Activated naive CD4-positive, alpha-beta T cell (primary cell): ENCODE measurements around the gene HORMAD2.
"Not testable (repeated sequence)": the region's sequence is repeated elsewhere in the genome, so short reads cannot be mapped to it uniquely, and the experiment has no call there.

Source experiments
- DNase-seq, 4 experiments: peaks; one replicate each; lab custom pipeline; 2025; lab: John Stamatoyannopoulos, UW

The HORMAD2 gene

DNA sequence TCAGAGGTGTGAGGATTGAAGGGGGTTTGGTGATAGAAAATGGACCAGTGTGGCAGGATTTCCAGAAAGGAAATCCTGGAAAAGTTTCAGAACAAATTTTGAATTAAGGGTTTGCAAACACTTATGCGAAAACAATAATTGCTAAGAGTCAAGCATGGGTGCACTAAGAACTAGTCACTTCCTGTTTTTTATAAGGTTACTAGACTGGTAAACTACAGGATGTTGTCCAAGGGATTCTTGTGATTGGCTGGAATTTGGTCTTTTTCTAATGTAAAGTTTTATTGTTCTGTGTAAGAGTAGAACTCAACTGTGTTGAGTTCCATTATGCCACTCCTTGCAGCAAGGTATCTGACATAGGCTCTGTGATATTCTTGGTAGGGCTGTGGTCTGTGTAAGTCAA lies 112.2 kb downstream of the HORMAD2 start:
- DNase-seq = no peak

DNA sequence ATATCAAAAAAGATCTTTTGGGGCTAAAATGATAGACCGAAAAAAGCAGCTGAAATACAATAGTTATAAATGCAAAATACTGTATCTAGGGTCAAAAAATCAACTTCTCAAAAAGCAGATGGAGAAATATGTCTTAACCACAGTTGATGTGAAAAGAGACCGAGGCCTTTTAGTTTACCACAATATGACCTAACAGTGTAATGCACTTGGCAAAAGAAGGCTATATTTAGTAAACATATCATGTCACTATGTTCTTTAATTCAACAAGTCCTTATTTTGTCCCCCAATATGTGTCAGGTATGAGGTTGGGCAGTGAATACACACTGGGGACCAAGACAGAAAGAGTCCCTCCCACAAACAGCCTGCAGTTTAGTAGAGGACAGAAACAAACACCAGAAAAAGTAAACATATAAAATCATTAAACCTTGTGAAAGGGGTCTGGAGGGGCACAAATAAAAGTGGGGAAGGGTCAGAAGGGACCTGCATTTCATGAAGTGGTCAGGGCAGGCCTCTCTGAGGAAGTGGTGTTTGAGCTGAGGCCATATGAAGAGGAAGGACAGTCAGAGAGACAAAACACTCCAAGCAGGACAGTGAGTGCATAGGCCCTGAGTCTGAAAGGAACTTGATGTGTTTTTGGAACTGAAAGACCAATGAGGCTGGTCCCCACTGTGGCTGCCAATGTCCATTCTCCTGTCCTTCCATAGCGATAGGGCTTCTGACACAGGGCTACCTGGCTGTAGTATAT lies 112.9 kb downstream of the HORMAD2 start:
- no peak for DNase-seq

DNA sequence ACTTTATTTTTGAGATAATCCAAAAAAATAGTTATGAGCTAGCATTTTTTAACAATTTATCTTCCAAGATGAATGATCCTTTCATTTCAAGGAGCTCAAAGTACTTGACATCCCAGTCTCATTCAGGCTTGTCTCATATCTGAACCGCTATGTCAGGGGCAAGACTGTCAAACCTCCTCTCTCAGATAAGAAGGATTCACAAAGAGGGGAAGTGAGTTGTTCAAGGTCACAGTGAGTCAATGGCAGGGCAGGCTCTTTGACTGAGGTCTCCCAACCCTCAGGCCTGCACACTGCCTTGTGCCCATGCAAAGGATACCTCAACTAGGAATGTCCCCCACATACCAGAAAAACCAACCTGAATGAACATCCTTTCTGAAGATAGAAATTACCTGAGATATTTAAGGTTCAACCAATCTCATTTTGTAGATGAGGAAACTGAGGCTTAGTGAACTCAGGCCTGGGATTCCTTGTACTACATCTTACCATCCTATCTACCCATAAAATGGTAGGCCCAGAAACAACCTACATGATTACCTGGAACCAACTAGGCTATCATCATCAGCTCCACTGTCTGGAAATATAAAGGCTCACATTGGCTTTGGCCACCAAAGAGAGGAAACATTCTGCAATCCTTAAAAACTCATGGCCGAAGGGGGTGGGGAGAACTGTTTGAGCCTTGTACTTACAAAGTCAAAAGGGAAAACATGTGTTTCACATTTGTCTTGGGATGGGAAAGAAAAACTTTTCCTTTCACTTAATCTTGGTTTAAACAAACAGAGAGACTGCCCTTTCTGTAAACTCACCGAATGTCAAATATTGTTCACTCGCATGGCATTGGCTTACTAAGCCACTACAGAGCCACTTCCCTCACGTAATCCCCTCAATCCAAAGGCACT lies 115.2 kb downstream of the HORMAD2 start:
- no peak for DNase-seq

DNA sequence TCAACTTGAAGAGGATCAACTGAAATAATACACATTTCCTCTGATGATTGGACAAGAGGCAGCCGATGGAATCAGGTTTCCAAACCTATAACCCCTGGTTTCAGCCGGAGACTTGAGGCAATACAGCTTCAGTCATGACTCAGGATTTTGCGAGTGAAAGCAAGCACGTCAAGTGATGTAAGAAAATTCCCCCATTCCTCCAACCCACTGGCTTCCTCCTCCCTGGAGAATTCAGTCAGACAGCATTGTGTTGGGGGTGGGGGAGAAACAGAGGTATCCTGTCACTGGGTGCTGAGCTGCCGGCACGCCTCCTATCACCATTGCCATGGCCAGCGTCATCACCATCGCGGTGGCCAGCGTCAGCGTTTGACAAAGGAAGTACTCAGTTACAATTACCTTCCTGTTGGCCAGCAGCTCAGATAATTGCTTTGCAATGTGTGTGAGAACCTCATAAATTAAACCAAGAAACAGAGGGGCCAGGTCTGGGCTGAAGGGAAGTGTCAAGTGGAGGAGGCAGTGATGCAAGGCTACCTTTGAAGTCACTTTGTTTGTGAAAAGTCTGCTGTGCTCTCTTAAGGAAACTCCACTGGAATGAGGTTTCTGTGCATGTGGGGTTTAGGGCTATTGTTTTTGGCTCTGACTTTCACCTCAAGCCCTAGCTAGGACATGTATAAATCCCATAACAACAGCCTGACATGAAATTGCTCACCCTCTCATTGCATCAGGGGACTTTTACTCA lies 116.0 kb downstream of the HORMAD2 start:
- DNase-seq = no peak

DNA sequence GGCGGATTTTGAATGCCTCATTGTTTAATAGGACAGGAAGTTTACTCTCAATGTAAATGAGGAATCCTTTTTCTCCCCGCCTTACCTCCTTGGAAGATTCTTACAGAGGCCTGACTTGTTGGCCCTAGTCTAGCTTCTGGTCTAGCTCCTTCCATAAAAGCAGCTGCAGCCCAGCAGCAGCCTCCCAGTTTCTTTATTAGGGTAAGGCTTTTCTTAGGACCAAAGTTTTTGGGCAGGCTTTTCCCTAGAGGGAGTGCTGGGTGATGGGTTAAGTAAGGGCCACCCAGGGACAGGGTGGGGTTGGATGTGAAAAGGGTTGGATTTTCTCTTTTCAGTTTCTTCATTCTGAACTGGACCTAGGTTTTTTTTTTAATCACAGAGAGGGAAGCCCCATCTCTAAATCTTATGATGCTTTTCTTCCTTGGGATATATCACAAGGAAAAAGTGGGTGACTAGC lies 116.6 kb downstream of the HORMAD2 start:
- DNase-seq = no peak

DNA sequence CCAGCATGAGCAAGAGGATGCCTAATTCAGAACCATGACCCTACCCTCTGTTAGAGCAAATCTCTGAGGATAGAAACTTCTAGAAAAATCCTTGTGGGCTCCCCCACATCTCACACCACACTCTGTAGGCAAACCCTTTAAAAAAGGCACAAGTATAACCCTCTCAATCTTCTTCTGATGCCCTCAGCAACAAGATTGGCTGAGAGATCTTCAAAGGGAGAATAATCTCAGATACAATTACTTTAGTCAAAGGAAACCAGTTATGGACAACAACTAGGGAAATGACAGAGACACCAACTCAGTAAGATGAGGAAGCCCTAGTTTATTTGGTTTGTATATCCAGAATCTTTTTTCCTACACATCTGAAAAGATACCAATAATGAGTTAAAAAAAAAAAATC lies 117.1 kb downstream of the HORMAD2 start:
- DNase-seq = no peak

DNA sequence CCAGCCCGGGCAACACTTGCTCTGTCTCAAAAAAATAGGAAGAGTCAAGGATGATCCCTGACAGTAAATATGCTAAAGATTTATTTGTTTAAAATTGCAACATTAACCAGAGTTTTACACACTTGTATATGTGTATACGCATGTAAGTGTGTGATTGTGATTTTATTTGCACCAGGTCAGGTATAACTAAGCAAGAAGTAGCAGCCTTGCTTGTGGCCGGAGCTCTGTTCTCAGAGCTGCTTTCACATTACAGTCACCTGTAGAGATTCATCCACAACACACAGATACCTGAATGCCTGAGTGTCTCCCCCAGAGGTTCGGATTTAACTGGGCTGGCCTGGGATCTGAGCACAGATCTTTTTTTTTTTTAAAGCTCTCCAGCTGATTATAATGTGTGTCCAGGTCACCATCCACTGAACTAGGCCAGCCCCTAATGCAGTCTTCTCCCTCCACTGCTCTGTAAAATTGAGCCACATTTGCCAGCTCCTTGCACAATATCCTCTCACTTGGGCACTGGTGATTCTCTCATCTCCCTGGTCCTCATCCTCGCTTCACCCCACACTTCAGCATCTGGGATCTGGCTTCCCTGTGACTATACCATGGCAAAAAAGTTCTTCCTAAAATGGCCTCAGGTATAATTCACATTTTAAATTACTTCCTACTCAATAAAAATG lies 118.0 kb downstream of the HORMAD2 start:
- no peak for DNase-seq

DNA sequence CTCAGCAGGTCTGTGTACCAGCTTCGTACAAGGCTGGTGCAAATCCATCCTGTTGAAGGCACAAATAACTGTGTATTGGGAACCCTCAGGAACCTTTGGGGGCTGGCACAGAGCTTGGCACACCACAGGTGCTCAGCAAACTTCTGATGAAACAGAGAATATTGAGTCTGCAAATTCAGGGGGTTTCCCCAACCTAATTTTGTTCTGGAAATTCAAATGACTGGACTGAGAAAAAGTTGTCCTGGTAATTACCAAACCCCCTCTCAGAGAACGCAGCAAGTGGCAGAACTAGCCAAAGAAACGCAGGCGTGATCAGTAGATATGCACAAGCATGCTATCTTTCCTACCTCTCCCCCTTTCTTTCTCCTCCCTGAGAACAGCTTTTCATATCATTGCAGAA lies 118.7 kb downstream of the HORMAD2 start:
- no peak for DNase-seq

DNA sequence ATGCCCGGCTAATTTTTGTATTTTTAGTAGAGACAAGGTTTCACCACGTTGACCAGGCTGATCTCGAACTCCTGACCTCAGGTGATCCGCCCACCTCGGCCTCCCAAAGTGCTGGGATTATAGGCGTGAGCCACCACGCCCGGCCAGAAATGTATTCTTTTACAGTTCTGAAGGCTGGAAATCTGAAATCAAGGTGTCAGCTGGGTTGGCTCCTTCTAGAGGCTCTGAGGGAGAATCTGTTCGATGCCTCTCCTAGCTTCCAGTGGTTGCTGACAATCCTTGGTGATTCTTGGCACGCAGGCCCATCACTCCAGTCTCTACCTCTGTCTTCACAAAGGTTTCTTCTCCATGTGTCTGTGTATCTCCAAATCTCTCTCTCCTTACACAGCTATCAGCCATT lies 120.6 kb downstream of the HORMAD2 start:
- DNase-seq = not testable (repeated sequence)

DNA sequence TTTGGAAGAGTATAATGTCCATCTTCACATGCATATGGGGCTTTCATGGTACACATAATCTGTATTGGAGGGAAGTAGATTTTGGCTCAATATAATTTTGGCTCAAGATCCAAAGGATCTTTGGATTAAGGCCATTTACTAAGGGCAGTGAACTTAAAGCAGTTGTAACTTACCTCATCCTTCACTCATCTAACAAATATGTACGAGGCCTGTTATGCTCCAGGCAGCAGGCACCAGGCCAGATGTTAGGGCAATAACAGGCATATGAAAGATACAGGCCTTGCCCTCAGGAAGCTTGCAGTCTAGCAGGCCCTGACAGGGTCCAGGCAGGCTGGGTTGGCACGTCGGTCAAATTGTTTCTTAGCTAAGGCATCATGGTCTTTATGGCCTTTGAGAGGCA lies 121.7 kb downstream of the HORMAD2 start:
- DNase-seq = no peak

DNA sequence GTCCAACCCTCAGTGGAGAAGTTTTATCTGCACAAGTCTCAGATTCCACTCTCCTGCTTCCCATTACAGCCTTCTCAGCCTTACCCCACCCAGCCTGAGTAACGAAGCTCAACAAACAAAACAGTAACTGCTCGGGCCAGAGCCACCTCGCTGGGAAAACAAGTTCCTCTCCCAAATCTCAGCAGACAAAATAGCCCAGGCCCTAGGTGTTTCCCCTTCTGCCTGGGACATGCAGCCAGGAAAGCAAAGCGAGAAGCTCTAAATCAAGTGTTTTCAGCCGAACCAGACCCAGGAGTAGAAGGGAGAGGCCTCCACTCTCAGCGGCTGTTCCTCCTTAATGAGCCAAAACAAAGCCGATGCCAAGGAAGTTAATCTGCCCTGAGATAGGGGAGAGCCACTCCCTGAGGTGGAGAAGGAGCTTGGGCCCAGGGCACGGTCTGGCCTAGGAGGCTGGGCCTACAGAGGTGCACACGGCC lies 122.3 kb downstream of the HORMAD2 start:
- DNase-seq = no peak

DNA sequence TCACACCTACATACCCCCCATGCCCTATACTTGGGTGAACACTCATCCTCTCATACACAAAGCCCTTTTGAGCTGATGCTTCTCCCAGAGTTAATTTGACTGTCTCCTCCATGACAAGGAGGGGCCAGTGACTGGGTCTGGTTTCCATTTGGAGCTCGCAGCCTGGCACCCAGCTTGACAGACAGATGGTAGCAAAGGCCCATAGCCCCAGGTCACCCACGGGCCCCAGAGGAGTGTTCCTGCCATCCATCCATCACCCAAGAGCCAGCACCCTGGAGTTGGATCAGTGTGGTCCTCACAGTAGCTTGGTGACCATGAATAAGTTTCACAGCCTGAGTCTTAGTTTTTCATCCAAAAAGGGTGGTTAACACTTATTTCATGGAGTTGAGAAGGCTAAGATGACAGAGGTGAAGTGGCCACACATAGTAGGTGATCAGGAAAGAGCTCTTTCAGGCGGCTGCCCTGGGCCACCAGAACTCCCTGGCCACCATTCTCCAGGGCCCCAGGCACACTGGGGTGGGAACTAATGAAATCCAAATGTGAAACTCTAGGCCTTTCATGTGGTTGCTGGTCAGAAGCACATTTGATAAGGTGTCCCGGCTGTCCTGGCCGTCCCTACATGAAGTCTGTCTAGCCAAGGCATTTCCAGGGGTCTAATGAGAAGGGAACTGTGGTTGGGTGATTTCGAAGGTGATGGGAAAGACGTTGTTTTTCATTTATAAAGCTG lies 123.9 kb downstream of the HORMAD2 start:
- DNase-seq = no peak

DNA sequence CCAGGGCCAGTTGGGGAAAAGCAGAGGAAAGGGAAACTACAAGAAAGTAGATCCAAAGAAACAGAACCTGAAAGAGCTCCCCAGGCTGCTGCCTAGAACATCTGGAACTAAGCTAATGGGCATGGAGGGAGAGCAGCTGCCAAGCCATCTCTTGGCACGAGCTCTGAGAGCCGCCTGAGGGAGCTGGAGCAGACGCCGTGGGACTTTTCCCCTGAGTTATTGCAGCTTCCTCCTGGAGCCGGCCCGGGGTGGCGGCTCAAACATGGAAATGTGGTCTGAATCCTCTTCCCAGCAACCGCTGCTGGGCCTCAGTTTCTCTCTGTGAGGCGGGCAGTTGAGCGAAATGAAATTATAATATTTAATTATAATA lies 124.5 kb downstream of the HORMAD2 start:
- DNase-seq = no peak

DNA sequence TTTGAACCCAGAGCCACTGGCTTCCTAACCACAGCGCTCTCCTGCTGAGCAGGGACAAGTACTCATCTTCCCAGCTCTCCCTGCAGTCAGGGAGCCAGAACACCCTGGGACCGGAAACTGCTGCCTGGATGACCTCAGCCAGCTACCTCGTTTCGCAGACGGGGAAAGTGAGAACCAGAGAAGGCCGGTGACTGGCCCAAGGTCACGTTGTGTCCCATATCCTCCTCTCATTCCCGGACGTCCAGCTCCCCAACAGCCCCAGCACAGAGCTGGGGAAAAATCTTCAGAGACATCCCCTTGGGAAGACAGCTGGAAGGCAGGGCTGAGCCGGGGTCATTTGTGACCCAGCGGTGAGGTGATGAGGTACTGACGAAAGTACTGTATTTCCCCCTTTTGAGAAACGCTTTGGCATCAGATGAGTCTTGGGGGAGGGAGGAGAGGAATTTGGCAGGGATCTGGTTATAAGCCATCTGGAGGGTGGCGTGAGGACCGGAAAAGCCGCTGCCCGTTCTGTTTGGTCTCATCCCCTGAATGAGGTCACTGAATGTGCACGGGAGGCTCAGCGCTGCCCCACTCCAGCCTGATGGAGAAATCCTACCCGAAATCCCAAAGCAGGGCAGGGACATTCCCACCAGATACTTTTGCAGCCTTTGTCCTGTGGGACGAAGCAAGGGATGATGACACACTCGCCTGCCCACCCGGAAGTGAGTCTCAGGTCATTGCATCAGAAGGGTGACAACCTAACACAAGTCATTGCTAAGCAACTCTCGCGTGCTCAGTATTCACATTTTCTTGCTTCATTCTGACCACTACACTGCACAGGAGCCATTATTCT lies 125.2 kb downstream of the HORMAD2 start:
- no peak for DNase-seq

DNA sequence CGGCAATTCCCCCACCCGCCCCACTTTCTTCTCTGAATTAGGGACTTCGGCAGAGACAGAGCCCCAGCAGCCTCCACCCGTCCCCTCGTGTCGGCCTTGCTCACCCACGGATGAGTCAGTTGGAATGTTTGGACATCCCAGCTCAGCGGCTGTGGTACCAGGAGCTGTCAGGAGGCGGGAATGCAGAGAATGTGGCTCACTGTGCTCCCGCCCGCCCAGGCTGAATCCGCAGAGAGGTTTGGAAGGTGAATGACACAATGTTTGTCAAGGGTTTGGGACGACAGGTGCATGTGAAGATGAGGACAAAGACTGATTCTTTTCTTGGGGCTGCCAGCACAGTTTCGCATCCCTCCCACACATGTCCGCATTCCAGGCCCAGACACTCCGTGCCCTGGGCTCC lies 126.7 kb downstream of the HORMAD2 start:
- no peak for DNase-seq

DNA sequence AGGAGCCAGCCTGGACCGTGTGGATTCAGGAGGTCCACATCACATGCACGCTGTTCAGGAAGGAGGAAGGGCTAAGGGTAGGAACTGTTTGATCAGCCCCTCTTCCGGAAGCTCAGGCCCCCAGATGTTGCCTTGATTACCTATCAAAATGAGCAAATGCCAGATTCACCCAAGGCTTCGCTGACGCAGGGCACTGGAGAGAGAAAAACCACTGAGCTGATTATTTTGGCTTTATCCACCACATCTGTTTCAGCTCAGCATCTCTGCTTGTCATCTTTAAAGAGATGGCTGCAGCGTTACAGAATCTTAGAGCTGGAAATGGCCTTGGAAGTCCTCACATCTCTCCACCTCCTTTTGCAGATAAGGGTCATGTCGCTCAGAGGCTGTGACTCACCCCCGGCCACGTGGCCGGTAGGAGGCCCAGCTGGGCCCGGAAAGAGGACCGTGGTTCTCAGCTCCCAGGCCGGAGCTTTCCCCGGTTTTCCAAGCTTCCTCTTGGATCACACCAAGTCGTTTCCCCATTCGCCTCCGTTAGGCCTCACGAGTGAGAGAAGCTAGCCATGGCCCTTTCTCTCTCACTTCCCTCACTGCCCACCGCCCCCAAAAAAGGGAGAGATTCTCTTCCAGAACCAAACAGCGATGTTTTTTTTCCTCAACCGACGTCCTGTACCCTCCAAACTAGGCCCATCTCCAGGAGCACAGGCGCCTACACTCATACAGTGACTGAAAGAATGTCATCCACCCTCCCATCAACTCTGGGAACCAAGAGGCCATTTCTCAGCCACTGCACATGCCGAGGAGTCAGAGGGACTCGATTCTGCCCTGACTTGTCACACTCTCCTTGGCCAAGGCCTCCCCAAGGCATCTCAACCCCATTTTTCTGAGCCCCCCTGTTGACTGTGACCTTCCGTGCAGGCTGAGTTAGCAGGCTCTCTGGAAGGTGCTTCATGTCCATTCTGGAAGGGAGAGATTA lies 128.7 kb downstream of the HORMAD2 start:
- DNase-seq = no peak

DNA sequence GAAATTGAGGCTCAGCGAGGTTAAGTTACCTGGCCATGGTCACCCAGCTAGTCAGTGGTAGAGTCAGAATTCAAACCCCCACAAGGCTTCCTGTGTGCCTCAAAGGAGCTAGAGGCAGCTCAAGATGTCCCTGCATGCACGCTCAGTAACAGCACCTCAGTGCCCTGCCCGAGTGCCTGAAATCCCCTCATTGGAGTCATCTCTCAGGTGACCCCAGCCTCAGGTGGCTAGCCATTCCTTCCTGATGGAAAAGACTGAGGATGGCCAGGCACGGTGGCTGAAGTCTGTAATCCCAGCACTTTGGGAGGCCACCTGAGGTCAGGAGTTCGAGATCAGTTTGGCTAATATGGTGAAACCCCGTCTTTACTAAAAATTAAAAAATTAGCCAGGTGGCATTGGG lies 129.4 kb downstream of the HORMAD2 start:
- DNase-seq = no peak

DNA sequence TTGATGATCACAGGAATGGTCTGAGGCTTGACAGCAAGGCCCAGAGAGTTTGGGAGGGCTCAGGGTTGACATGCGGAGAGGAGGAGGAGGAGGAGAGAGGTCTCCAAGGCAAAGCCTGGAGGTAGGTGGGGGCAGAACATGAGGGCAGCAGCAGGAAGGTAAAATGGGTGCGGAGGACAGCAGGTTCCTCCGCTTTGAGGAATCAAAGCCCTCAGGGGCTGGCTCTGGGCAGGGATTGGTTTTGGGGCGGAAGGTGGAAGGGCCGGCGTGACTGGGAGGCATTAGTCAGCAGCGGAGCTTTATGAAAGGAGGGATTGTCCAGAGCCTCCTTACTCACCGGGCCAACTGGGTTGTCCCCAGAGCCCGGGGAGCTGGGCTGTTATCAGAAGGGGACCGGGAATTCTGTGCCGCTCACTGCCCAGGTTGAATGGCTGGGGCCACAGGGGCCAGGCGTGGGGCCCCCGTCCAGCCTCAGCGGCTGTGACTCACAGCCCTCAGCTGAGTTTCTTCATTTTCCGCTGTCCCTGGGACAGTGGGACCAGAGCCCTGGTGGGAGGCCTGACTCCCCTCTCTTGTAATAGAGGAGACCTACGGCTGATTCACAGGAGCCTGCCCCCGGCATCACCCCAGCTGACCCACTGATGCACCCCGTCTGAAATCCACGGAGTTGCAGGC lies 130.1 kb downstream of the HORMAD2 start:
- DNase-seq = no peak
